GM21423 (cell line): ENCODE data around the gene C2orf74.
"Not testable (repeated sequence)": the region's sequence is repeated elsewhere in the genome, so short reads cannot be mapped to it uniquely, and the experiment has no call there.

Experiments
- ATAC-seq: cut with Tn5 transposase; IDR thresholded peaks from one replicate; pipeline ENCODE4 v1.9.1; 2021; ENCODE audit warnings: mild to moderate bottlenecking, moderate library complexity; ENCODE audit not compliant: unreplicated experiment

The C2orf74 gene

GRCh38 chr2:61172671-61173070 lies 10.7 kb downstream of the C2orf74 start:
- ATAC-seq = no peak

DNA sequence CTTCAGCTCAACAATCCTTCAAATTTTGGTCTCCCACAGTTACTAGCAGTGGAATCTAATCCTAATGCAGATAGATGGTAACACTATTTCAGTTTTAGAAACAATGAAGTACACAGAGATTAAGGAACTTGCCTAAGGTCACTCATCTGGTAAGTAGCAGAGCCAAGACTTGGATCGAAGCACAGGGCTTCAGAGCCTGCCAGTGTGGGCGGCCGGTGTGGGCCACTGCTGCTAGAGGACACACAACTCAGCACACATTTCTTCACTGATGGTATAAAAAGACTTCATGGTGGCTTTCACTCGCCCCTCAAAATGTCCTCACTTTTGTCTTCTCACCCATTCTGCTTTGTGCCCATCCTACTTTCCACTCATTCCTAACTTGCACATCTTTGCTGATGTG lies 11.1 kb downstream of the C2orf74 start:
- ATAC-seq = no peak

- no peak for ATAC-seq
Observed at GRCh38 chr2:61175036-61175435, 13.0 kb downstream of the C2orf74 start.

- ATAC-seq = peak; percentile 80
Observed at GRCh38 chr2:61176755-61177726, 15.1 kb downstream of the C2orf74 start.

GRCh38 chr2:61177727-61178549 lies 15.9 kb downstream of the C2orf74 start:
- ATAC-seq = peak; percentile 25

GRCh38 chr2:61178603-61179545 lies 16.9 kb downstream of the C2orf74 start:
- no peak for ATAC-seq

- ATAC-seq = no peak
Observed at GRCh38 chr2:61179701-61180639, 18.0 kb downstream of the C2orf74 start.

GRCh38 chr2:61180686-61181085 lies 18.7 kb downstream of the C2orf74 start:
- ATAC-seq = no peak

DNA sequence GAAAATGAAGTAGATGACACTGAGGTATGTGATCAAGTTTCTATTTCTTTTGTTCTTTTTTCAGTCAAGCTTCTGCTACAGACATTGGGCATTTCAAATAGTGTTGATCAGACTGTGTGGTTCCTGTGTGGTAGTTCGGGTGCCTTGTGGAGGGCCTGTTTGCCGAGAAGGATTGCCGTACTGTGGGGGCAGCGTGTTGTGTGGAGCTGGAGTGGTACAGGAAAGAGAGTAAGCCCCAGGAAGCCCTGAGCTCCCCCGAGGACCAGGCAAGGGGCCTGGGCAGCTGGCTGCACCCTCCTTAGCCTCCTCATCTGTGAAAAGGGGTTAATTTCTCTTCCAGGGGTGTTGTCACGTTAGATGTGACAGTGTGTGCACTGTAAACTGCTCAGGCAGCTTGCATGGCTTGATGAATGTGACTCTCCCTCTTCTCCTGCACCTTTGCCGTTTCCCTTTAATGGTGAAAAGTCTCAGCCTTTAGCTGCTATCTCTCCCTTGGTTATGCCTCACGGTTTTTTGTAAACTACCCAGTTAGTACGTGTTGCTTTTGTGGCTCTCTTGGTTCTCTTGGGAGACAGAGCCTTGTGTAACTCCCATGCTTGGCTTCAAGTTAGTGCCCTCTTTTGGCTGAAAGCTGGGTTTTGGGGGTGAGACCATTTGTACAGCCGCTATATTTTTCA lies 19.5 kb downstream of the C2orf74 start:
- no peak for ATAC-seq

GRCh38 chr2:61182059-61182383 lies 20.0 kb downstream of the C2orf74 start:
- no peak for ATAC-seq

- no peak for ATAC-seq
Observed at GRCh38 chr2:61183795-61184194, 21.8 kb downstream of the C2orf74 start.

DNA sequence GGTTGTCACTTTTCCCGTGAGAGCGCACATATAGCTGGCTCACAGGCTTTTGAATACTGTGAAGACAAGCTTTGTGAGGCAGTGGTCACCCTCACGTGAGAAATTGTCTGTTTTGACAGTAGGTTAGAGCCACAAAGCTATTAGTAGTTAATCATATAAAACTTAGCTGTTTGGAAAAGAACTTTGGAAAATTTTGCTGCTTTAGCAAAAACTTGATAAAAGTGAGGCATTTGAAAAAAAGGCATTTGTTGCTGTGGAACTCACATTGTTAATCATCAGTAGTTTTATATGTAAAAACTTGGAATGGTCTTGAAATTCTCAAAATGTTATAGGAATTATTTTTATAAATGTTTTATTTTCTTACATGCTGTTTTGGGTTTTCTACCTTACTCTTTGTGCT lies 22.3 kb downstream of the C2orf74 start:
- ATAC-seq = no peak

DNA sequence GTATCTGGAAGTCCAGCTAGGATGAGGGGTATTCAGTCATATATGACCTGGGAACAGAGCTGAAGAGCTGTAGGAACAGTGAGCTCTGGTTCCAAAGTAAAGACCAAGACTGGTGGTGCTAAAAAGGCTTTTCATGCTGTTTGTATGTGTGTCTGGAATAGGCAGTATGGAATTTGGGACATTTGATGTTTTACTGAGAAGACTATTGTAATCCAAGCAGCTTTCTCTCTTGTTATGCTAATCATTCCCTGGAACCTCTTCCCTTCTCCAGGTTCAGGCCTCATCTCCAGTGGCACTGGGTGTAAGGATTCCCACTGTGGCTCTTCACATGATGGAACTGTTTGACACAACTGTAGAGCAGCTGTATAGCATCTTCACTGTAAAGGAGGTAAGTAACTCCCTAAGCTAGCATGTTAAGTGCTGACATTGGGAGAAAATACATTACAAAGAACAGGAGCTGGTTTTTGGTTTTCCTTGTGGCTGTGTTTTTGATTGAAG lies 23.3 kb downstream of the C2orf74 start:
- no peak for ATAC-seq

DNA sequence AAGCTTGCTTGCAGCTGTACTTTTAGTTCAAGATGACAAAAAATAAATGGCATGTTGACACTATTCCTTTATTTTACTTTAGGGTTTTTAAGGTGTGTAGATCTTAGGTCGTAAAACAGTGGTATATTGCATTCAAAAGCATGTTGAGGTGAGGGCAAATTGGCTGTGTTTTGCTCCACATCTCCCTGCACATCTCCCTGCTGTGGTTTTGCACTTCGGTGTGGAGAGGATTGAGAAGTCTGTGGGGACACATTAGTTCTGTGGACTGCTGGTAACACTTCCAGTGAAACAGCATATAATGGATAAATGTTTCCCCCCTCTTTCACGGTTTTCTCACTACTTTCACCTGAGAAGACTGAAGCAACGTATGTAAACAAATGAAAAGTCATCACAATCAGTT lies 25.1 kb downstream of the C2orf74 start:
- ATAC-seq = no peak

DNA sequence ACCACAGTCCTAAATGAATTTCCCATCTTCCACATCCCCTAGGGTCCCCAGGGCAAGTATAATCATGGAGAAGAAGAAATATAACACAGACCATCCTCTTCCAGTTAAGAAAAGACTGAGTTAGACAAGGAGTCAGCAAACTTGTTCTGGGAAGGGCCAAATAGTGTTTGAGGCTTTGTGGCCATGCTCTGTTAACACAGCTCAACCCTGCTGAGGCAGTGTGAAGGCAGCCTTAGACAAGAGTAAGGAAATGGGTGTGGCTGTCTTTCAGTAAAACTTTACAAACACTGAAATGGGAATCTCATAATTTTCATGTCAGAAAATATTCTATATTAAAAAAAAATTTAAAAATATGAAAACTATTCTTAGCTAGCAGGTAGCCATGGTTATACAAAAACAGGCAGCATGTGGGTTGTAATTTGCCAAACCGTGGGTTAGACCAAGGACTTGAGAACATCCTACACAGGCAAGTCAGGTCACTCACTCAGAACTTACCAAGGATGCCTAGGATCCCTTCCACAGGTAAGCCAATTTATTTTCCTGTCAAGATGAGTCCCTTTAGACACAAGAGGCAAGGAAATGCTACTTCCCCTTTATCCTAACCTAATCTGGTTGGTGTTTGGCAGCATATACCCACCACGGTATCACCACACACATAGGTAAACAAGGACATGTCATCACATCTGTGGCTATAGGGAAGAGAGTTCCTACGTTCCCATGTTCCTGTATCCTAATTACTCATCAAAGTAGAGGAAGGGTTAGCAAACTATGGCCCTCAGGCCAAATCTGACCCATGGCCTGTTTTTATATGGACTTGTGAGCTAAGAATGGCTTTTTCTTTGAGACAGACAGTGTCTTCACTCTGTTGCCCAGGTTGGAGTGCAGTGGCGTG lies 31.9 kb downstream of the C2orf74 start:
- ATAC-seq = no peak

DNA sequence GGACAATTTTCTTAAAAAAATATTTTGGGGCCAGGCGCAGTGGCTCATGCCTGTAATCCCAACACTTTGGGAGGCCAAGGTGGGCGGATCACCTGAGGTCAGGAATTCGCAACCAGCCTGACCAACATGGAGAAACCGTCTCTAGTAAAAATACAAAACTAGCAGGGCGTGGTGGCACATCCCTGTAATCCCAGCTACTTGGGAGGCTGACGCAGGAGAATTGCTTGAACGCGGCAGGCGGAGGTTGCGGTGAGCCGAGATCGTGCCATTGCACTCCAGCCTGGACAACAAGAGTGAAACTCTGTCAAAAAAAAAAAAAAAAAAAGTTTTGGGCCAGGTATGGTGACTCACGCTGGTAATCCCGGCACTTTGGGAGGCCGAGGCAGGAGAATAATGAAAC lies 32.7 kb downstream of the C2orf74 start:
- ATAC-seq = not testable (repeated sequence)

DNA sequence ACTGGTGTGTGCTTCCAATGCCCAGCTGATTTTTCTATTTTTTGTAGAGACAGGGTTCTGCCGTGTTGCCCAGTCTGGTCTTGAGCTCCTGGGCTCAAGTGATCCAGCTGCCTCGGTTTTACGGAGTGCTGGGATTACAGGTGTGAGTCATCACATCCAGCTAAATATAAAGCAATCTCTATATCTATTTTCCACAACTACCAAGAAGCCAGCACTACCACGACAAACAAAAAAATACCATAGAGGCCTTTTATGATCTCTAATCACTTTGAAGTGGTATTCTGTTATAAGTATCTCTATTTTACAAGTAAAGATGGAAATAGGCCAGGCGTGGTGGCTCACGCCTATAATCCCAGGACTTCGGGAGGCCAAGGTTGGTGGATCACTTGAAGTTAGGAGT lies 34.7 kb downstream of the C2orf74 start:
- ATAC-seq = no peak

DNA sequence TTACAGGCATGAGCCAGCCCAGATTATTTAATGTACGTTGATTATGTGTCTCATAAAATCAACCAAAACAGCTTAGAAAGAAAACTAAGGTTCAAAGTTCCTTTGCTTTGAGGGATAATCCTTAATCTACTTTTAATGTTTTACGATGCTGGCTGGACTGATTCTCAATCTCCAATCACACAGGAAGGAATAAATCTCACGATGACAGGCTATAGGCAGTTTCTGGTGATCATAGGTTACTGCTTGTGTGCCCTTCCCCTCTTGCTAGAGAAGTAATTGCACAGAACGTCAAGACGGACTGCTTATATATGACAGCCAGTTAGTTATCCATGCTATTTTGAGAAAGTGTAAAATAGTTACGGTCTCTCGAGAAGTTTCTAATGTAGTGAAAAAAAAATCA lies 43.1 kb downstream of the C2orf74 start:
- ATAC-seq = no peak
